Hindlimb muscle (tissue), 1 donor: ENCODE data around the gene ENGASE. TPM values are rescaled to one million over a fixed set of nuclear protein-coding genes. Genes with fewer than 3 reads are reported as not detected.

Experiments used
- DNase-seq: peaks from one replicate; pipeline ENCODE4 v3.0.0-alpha.2; 2013
- polyA plus RNA-seq: library from polyadenylated mRNA; unstranded; fragments of 120-200 nt; gene quantifications from one replicate; pipeline ENCODE4 v1.2.1, GENCODE V29; 2013; ENCODE audit not compliant: insufficient read length

The ENGASE gene
- polyA plus RNA-seq, 1 donor: 21.9 TPM

GRCh38 chr17:79116575-79117368 is 42.1 kb downstream of the ENGASE start:
- DNase-seq: no peak

GRCh38 chr17:79117905-79118487 is 43.4 kb downstream of the ENGASE start:
- no peak for DNase-seq

- DNase-seq: no peak
These were observed 44.3 kb downstream of the ENGASE start for GRCh38 chr17:79118924-79119323.

GRCh38 chr17:79120259-79120658 is 45.6 kb downstream of the ENGASE start:
- DNase-seq: no peak

- no peak for DNase-seq
These were observed 49.4 kb downstream of the ENGASE start for GRCh38 chr17:79123988-79124387.

GRCh38 chr17:79124513-79125209 is 50.0 kb downstream of the ENGASE start:
- DNase-seq: no peak

GRCh38 chr17:79125503-79125902 is 50.9 kb downstream of the ENGASE start:
- DNase-seq: no peak

GRCh38 chr17:79126139-79126538 is 51.5 kb downstream of the ENGASE start:
- no peak for DNase-seq

GRCh38 chr17:79127534-79128135 is 53.0 kb downstream of the ENGASE start:
- DNase-seq: no peak

GRCh38 chr17:79129523-79129922 is 54.9 kb downstream of the ENGASE start:
- DNase-seq: no peak

- DNase-seq: no peak
These were observed 56.1 kb downstream of the ENGASE start for GRCh38 chr17:79130536-79131273.

GRCh38 chr17:79131274-79131635 is 56.6 kb downstream of the ENGASE start:
- DNase-seq: no peak

- no peak for DNase-seq
These were observed 57.1 kb downstream of the ENGASE start for GRCh38 chr17:79131701-79132100.

- DNase-seq: no peak
These were observed 57.8 kb downstream of the ENGASE start for GRCh38 chr17:79132271-79133064.

GRCh38 chr17:79133214-79133613 is 58.6 kb downstream of the ENGASE start:
- no peak for DNase-seq

GRCh38 chr17:79133985-79134384 is 59.4 kb downstream of the ENGASE start:
- no peak for DNase-seq

GRCh38 chr17:79135011-79135410 is 60.4 kb downstream of the ENGASE start:
- DNase-seq: no peak

- DNase-seq: no peak
These were observed 61.2 kb downstream of the ENGASE start for GRCh38 chr17:79135628-79136405.
